ENCODE measurements around the gene SRL. TPM values are rescaled to one million over a fixed set of nuclear protein-coding genes. Genes with fewer than 3 reads are reported as not detected.

The SRL gene
- total RNA-seq, 1 experiment from 2014 or later, result not detected

DNA sequence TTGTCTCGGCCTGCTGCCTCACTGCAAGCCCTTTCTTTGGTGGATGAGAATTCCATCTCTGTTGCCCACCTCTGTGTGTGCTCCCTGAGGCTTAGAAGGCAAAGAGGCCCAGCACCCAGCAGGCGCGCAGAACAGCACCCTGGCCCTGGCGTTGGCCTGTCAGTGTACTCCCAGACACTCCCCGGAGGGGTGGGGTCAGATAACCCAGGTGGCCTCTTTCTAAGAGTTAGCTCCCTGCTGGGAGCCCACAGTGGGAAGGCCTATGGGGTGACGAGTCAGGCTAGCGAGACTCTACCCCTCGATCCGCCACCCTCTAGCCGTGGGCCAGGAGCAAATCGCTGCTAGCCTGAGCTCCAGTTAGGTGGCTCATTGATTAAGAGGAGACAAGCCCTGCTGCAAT lies 38.1 kb downstream of the SRL start:
- Histone ChIP-seq H3K4me3 (ENCODE audit: low read depth in 2 of 2, low read length in 2 of 2) (no peak overlapping the region), H3K9me3 (ENCODE audit: control insufficient read depth, insufficient read depth, low read depth, low read length) (no peaks in the 10 kb centered on the region), H3K4me1 (ENCODE audit: control insufficient read depth, insufficient read depth, low read length) (peaks cover 5% of the 10 kb centered on the region; the same call in 1 of the 2 replicates), H3K27me3 (ENCODE audit: control insufficient read depth, insufficient read depth, low read length) (no peaks in the 10 kb centered on the region), H3K27ac (ENCODE audit: low read length) (no peak overlapping the region), H3K36me3 (ENCODE audit: control insufficient read depth, insufficient read depth, low read length) (no peaks in the 10 kb centered on the region)
- CTCF ChIA-PET, result interaction anchor here (0.6 kb wide), 1 partner anchor 962 kb away, joined by 6 read pairs; no protein-coding TSS in a partner anchor
- in situ Hi-C loops (cut with HindIII; ENCODE audit: low pct_unique_long_range_greater_than_20kb, low sequenced_read_pairs), result no loop called here
- intact Hi-C loops (cut with micrococcal nuclease; ENCODE audit: unreplicated experiment), result loop anchor here (5.0 kb wide), 1 partner anchor 49 kb away; no protein-coding TSS in a partner anchor
- ATAC-seq, result no peak
- no peak for TF ChIP-seq TCF7L2 (IDR thresholded peaks at IDR 0.05; ENCODE audit: low read depth, low read length)
- TF ChIP-seq SIN3A (IDR thresholded peaks at IDR 0.05; ENCODE audit: borderline replicate concordance, insufficient read depth, low read depth, low read length), result no peak
- no peak for TF ChIP-seq CTCF (IDR thresholded peaks at IDR 0.05)
- no peak for TF ChIP-seq REST (IDR thresholded peaks at IDR 0.05; ENCODE audit: insufficient read depth in 1 of 2, low read depth in 2 of 2, low read length in 1 of 2)
- no peak for TF ChIP-seq POLR2AphosphoS5 (IDR thresholded peaks at IDR 0.05; ENCODE audit: low read depth, low read length)
- no TSS peak for BruUV-seq (replicated peaks)
- DNase-seq (ENCODE audit: low read depth, low spot score), result no peak
- POLR2A ChIA-PET, result no interaction called here

DNA sequence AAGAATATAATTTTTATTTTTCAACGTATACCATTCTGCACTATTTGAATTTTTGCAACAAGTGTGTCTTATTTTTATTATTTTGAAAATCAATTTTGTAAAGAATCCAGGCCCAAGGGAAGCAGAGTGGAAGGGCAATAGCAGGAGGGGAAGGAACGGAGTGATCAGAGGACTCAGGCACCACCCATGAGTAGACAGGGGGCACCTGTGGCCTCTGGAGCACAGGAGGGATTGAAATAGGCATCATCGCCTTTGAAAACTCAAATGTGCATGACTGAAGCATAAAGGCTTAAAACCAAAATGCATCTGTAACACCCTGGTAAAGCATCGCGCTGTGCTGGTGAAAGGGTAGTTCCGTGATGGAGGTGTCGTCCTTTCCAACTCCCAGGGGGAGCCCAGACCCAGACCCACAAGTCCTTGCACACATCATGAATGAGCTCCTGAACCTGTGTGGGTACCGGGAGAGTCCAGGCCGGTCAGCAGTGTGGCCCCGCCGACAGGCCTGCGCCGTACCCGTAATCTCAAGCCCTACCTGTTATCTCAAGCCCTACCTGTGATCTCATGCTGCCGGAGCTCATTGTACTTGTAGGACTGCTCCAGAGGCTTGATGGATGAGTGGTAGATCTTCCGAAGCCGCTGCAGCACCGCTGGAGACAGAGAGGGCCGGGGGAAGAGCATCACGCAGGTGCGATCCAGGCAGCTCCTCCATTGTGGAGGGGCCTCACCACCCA lies 39.1 kb downstream of the SRL start:
- ChIA-PET POLR2A (no interaction called here), CTCF (interaction anchor here (0.6 kb wide), 1 partner anchor 369 kb away, joined by 6 read pairs; no protein-coding TSS in a partner anchor)
- in situ Hi-C loops (cut with HindIII; ENCODE audit: low pct_unique_long_range_greater_than_20kb, low sequenced_read_pairs), result no loop called here
- Histone ChIP-seq H3K27ac (ENCODE audit: low read length) (no peak overlapping the region), H3K27me3 (ENCODE audit: control insufficient read depth, insufficient read depth, low read length) (no peaks in the 10 kb centered on the region), H3K4me1 (ENCODE audit: control insufficient read depth, insufficient read depth, low read length) (peaks cover 5% of the 10 kb centered on the region; the same call in 1 of the 2 replicates), H3K9me3 (ENCODE audit: control insufficient read depth, insufficient read depth, low read depth, low read length) (no peaks in the 10 kb centered on the region), H3K36me3 (ENCODE audit: control insufficient read depth, insufficient read depth, low read length) (no peaks in the 10 kb centered on the region), H3K4me3 (ENCODE audit: low read depth in 2 of 2, low read length in 2 of 2) (no peak overlapping the region)
- intact Hi-C loops (cut with micrococcal nuclease; ENCODE audit: unreplicated experiment), result loop anchor here (5.0 kb wide), 1 partner anchor 50 kb away; no protein-coding TSS in a partner anchor
- DNase-seq (ENCODE audit: low read depth, low spot score) (no peak), ATAC-seq (no peak)
- TF ChIP-seq POLR2AphosphoS5 (IDR thresholded peaks at IDR 0.05; ENCODE audit: low read depth, low read length) (no peak), CTCF (IDR thresholded peaks at IDR 0.05) (no peak), TCF7L2 (IDR thresholded peaks at IDR 0.05; ENCODE audit: low read depth, low read length) (no peak)
- no TSS peak for BruUV-seq (replicated peaks)
